Endothelial cell of umbilical vein (primary cell): ENCODE measurements around the gene PARP16. TPM values are rescaled to one million over a fixed set of nuclear protein-coding genes. Genes with fewer than 3 reads are reported as not detected.

Experiments
- BruUV-seq: library from RNA; stranded (reverse); fragments of 400-500 nt; replicated peaks from 2 replicates; lab custom pipeline; 2021; lab: Mats Ljungman, UMichigan
- CTCF ChIA-PET: fragments of 300-600, 350-600 bp; sonication (Branson Sonifier 250); formaldehyde crosslinking; loops from one replicate; lab custom pipeline; 2021; ENCODE audit warnings: antibody characterized with exemption, inconsistent platforms; lab: Charles Lee
- POLR2A ChIA-PET: fragments of 300-600, 350-600 bp; sonication (Branson Sonifier 250); formaldehyde crosslinking; loops from one replicate; lab custom pipeline; 2021; ENCODE audit warnings: antibody characterized with exemption, inconsistent platforms; lab: Charles Lee
- DNase-seq: peaks from one replicate; pipeline ENCODE4 v3.0.0-alpha.2; 2011; ENCODE audit warnings: low read depth, low spot score
- FAIRE-seq: peaks from 2 replicates; lab custom pipeline; 2011; peaks lifted over from hg19 to GRCh38; lab: Jason Lieb, UNC
- H2AFZ ChIP-seq: 2 replicates; pipeline ENCODE4 v1.6.0; 2012; ENCODE audit warnings: low read depth, low read length, control low read depth, inconsistent platforms
- H3K27ac ChIP-seq: 2 replicates; pipeline ENCODE4 v1.5.1; 2011; ENCODE audit warnings: low read depth, mild to moderate bottlenecking, control low read depth, low read length, moderate library complexity; ENCODE audit not compliant: insufficient read depth
- H3K27me3 ChIP-seq, 2 experiments: 2 replicates each; pipeline versions ENCODE4 v1.6.0 to v1.6.1; 2011; ENCODE audit warnings: low read length in 2 of 2, mixed read lengths in 1 of 2; ENCODE audit not compliant: control insufficient read depth in 2 of 2, insufficient read depth in 2 of 2
- H3K36me3 ChIP-seq, 2 experiments: 2 replicates in 1 of 2; 3 replicates in 1 of 2; pipeline ENCODE4 v1.5.1; 2011; ENCODE audit warnings: low read length in 2 of 2, mild to moderate bottlenecking in 1 of 2, moderate library complexity in 1 of 2; ENCODE audit not compliant: control insufficient read depth in 2 of 2, insufficient read depth in 2 of 2; ENCODE audit errors: extremely low read depth in 1 of 2
- H3K4me1 ChIP-seq: 3 replicates; pipeline ENCODE4 v1.5.1; 2011; ENCODE audit warnings: mild to moderate bottlenecking, low read length; ENCODE audit not compliant: control insufficient read depth, insufficient read depth; ENCODE audit errors: extremely low read depth
- H3K4me2 ChIP-seq: 2 replicates; pipeline ENCODE4 v1.6.1; 2011; ENCODE audit warnings: low read length, control low read depth, mixed read lengths; ENCODE audit not compliant: insufficient read depth
- H3K4me3 ChIP-seq, 3 experiments: fragments of 200-600 bp in 1 of 3; sonication (generic), shearing (Covaris generic) in 1 of 3; replicated peaks in 1 of 3; 2 replicates each; pipeline ENCODE4 v1.5.1; 2011 to 2016; ENCODE audit warnings: control low read depth in 3 of 3, low read length in 3 of 3, mild to moderate bottlenecking in 2 of 3, inconsistent platforms in 1 of 3, low read depth in 1 of 3, moderate library complexity in 1 of 3; ENCODE audit not compliant: insufficient read depth in 1 of 3
- H3K79me2 ChIP-seq: 2 replicates; pipeline ENCODE4 v1.6.0; 2012; ENCODE audit warnings: low read length, inconsistent platforms; ENCODE audit not compliant: control insufficient read depth, insufficient read depth
- H3K9ac ChIP-seq: replicated peaks from 2 replicates; pipeline ENCODE3; 2011; ENCODE audit warnings: low read length, control low read depth; ENCODE audit not compliant: insufficient read depth; ENCODE audit errors: extremely low read depth
- H3K9me1 ChIP-seq: replicated peaks from 3 replicates; pipeline ENCODE4 v1.6.0; 2011; ENCODE audit warnings: mild to moderate bottlenecking, low read length; ENCODE audit not compliant: control insufficient read depth, insufficient read depth; ENCODE audit errors: extremely low read depth
- H3K9me3 ChIP-seq: replicated peaks from 2 replicates; pipeline ENCODE4 v1.5.1; 2012; ENCODE audit warnings: low read length, inconsistent platforms; ENCODE audit not compliant: control insufficient read depth, insufficient read depth
- H4K20me1 ChIP-seq: replicated peaks from 2 replicates; pipeline ENCODE3; 2011; ENCODE audit warnings: mild to moderate bottlenecking, low read length; ENCODE audit not compliant: control insufficient read depth, insufficient read depth; ENCODE audit errors: extremely low read depth
- CTCF ChIP-seq, 2 donors: IDR thresholded peaks; 1 replicate in 1 of 2; 2 replicates in 1 of 2; pipeline ENCODE4 v1.5.1; 2011; ENCODE audit warnings: low read length in 2 of 2, mild to moderate bottlenecking in 2 of 2, moderate library complexity in 2 of 2, control low read depth in 1 of 2, inconsistent platforms in 1 of 2, low read depth in 1 of 2; ENCODE audit not compliant: insufficient read depth in 1 of 2; ENCODE audit errors: extremely low read depth in 1 of 2
- JUN ChIP-seq: IDR thresholded peaks from 2 replicates; pipeline ENCODE4 v1.6.1; 2011; ENCODE audit warnings: borderline replicate concordance, low read depth; ENCODE audit not compliant: insufficient read length, insufficient read depth
- MAX ChIP-seq: IDR thresholded peaks from 2 replicates; pipeline ENCODE4 v1.6.1; 2011; ENCODE audit not compliant: insufficient read depth, insufficient read length
- POLR2A ChIP-seq: IDR thresholded peaks from 2 replicates; pipeline ENCODE4 v1.6.1; 2012; ENCODE audit warnings: low read depth, mild to moderate bottlenecking, control low read depth, low read length
- POLR2AphosphoS5 ChIP-seq: IDR thresholded peaks from 2 replicates; pipeline ENCODE4 v1.6.1; 2012; ENCODE audit warnings: low read depth, mild to moderate bottlenecking, control low read depth, low read length, moderate library complexity; ENCODE audit not compliant: insufficient read depth
- dilution Hi-C: fragments of 300-500 bp; cut with MboI; formaldehyde crosslinking; loops from one replicate; pipeline ENCODE4 v1.15.0; 2019; ENCODE audit warnings: low sequenced_read_pairs; ENCODE audit not compliant: extremely low pct_ligation_motif_present
- intact Hi-C: fragments of 100-400 bp; cut with micrococcal nuclease; formaldehyde crosslinking; loops from one replicate; pipeline ENCODE4 v1.10.0; 2022
- polyA plus RNA-seq, 4 experiments: library from polyadenylated mRNA; depleted of rRNA in 3 of 4; stranded (reverse) in 3 of 4; unstranded in 1 of 4; fragments of >200 nt; gene quantifications; 2 replicates each; pipeline versions ENCODE4 v1.2.1 to v1.2.3, GENCODE V29; 2011 to 2012; ENCODE audit warnings: missing spikeins in 1 of 4
- total RNA-seq: library from RNA; stranded (reverse); gene quantifications from 2 replicates; pipeline ENCODE4 v1.2.3, GENCODE V29; 2021

PARP16 gene
- total and polyA plus RNA-seq, 2 donors (not counting 3 experiments of a cell fraction or from before 2014, with no cell fraction given): 3.9 to 6.3 TPM

GRCh38 chr15:65328506-65329287 is 42.0 kb upstream of the PARP16 start:
- no peaks in the 10 kb centered on the region for H3K79me2 ChIP-seq
- H3K36me3 ChIP-seq: no peaks in the 10 kb centered on the region
- H3K27ac ChIP-seq: no peak overlapping the region
- H3K9me1 ChIP-seq: no peaks in the 10 kb centered on the region
- ChIA-PET POLR2A (interaction anchor here (0.6 kb wide), 1 partner anchor 24 kb away, joined by 3 read pairs; the partner anchor contains the start of gene RNU5B-1), CTCF (interaction anchor here (0.7 to 3.1 kb wide), 4 partner anchors 8 to 57 kb away, joined by 3 to 13 read pairs (median 4); no protein-coding TSS in a partner anchor)
- dilution Hi-C loops: no loop called here
- H3K4me3 ChIP-seq: no peak overlapping the region
- no peaks in the 10 kb centered on the region for H3K9me3 ChIP-seq
- no peak for DNase-seq
- no TSS peak for BruUV-seq
- no peak for TF ChIP-seq POLR2AphosphoS5
- TF ChIP-seq CTCF (IDR thresholded peaks at IDR 0.05; ENCODE audit: extremely low read depth in 1 of 2, insufficient read depth in 1 of 2, low read depth in 1 of 2, low read length in 2 of 2): no peak
- TF ChIP-seq POLR2A: no peak
- no peak for TF ChIP-seq JUN
- TF ChIP-seq MAX: no peak
- no peak overlapping the region for H3K4me2 ChIP-seq
- no peak overlapping the region for H3K9ac ChIP-seq
- no peak for FAIRE-seq
- no peak overlapping the region for H2AFZ ChIP-seq
- peaks cover 3% of the 10 kb centered on the region for H3K4me1 ChIP-seq
- intact Hi-C loops: no loop called here
- no peaks in the 10 kb centered on the region for H4K20me1 ChIP-seq
- no peaks in the 10 kb centered on the region for H3K27me3 ChIP-seq
